HepG2 (cell line): Measurements from ENCODE around the gene STAT5A. TPM values are rescaled to one million over a fixed set of nuclear protein-coding genes. Genes with fewer than 3 reads are reported as not detected.
A peak's percentile ranks its signal among the peaks of the same experiment; 100 is the strongest.

ENCODE experiments used
- ATAC-seq: fragments of 200-7000 bp; cut with Tn5 transposase; 3 replicates; pipeline ENCODE4 v1.9.1; 2020; ENCODE audit warnings: mild to moderate bottlenecking, moderate library complexity
- BruUV-seq: library from RNA; stranded (reverse); fragments of 400-500 nt; replicated peaks from 2 replicates; lab custom pipeline; 2021; lab: Mats Ljungman, UMichigan
- CTCF ChIA-PET: fragments of 300-600 bp; formaldehyde crosslinking; extraction: SDS; loops from one replicate; lab custom pipeline; 2021; ENCODE audit warnings: low total read pairs, inconsistent platforms, low intra/inter-chr PET ratio; lab: Yijun Ruan, JAX
- POLR2A ChIA-PET: fragments of 350-600 bp; sonication (Branson Sonifier 250); formaldehyde crosslinking; loops from one replicate; lab custom pipeline; 2020; ENCODE audit warnings: antibody characterized with exemption, inconsistent platforms; lab: Yijun Ruan, JAX
- DNase-seq: peaks from one replicate; pipeline ENCODE4 v3.0.0-alpha.2; 2015; ENCODE audit warnings: low spot score
- FAIRE-seq: peaks from 3 replicates; lab custom pipeline; 2011; peaks lifted over from hg19 to GRCh38; lab: Jason Lieb, UNC
- H2AFZ ChIP-seq: one replicate; pipeline ENCODE4 v1.6.1; 2011; ENCODE audit warnings: low read length, inconsistent platforms
- H3K27ac ChIP-seq: fragments of 300-600 bp; 3 replicates; pipeline ENCODE4 v1.8.0; 2011; ENCODE audit warnings: mixed run types, mild to moderate bottlenecking, mixed read lengths, low read length, inconsistent platforms; ENCODE audit not compliant: insufficient read depth; ENCODE audit errors: extremely low read length
- H3K27me3 ChIP-seq, 2 experiments: fragments of 200-600 bp in 1 of 2; 2 replicates in 1 of 2; 3 replicates in 1 of 2; pipeline versions ENCODE4 v1.6.0 to v1.8.0; 2011; ENCODE audit warnings: low read length in 2 of 2, mild to moderate bottlenecking in 2 of 2, moderate library complexity in 2 of 2, inconsistent platforms in 1 of 2; ENCODE audit not compliant: insufficient read depth in 2 of 2, control insufficient read depth in 1 of 2
- H3K36me3 ChIP-seq, 2 experiments: fragments of 200-600 bp in 1 of 2; replicated peaks in 1 of 2; 2 replicates in 1 of 2; 3 replicates in 1 of 2; pipeline versions ENCODE4 v1.5.1 to v1.8.0; 2011; ENCODE audit warnings: low read length in 2 of 2, inconsistent platforms in 1 of 2; ENCODE audit not compliant: insufficient read depth in 2 of 2, control insufficient read depth in 1 of 2
- H3K4me1 ChIP-seq: 2 replicates; pipeline ENCODE4 v1.5.1; 2012; ENCODE audit warnings: low read length, inconsistent platforms; ENCODE audit not compliant: insufficient read depth
- H3K4me2 ChIP-seq: 2 replicates; pipeline ENCODE4 v1.6.0; 2011; ENCODE audit warnings: low read depth, low read length, inconsistent platforms
- H3K4me3 ChIP-seq, 3 experiments: fragments of 200-600 bp in 1 of 3; sonication (generic), shearing (Covaris generic) in 1 of 3; replicated peaks in 1 of 3; 2 replicates each; pipeline ENCODE4 v1.5.1; 2011 to 2016; ENCODE audit warnings: low read length in 3 of 3, inconsistent platforms in 2 of 3, low read depth in 2 of 3, mild to moderate bottlenecking in 2 of 3, control low read depth in 1 of 3, mixed read lengths in 1 of 3; ENCODE audit not compliant: insufficient read depth in 1 of 3
- H3K79me2 ChIP-seq: one replicate; pipeline ENCODE4 v1.6.1; 2011; ENCODE audit warnings: low read length, inconsistent platforms; ENCODE audit not compliant: insufficient read depth
- H3K9ac ChIP-seq: 2 replicates; pipeline ENCODE4 v1.6.0; 2011; ENCODE audit warnings: mild to moderate bottlenecking, low read depth, low read length, inconsistent platforms; ENCODE audit not compliant: insufficient read depth
- H3K9me3 ChIP-seq: 2 replicates; pipeline ENCODE4 v1.5.1; 2012; ENCODE audit warnings: mild to moderate bottlenecking, low read length
- H4K20me1 ChIP-seq: 2 replicates; pipeline ENCODE4 v1.6.0; 2011; ENCODE audit warnings: inconsistent platforms, mild to moderate bottlenecking, low read length, moderate library complexity; ENCODE audit not compliant: insufficient read depth
- ELF4 ChIP-seq: sonication (generic); formaldehyde crosslinking; IDR thresholded peaks from 2 replicates; pipeline ENCODE4 v1.5.0; 2020; ENCODE audit warnings: missing genetic modification reagents, mild to moderate bottlenecking, moderate library complexity, borderline replicate concordance
- FOSL2 ChIP-seq: sonication (generic); formaldehyde crosslinking; IDR thresholded peaks from 2 replicates; pipeline ENCODE4 v1.4.0; 2020; ENCODE audit warnings: missing genetic modification reagents
- FOXC1 ChIP-seq: sonication (generic); formaldehyde crosslinking; IDR thresholded peaks from 2 replicates; pipeline ENCODE4 v1.8.0; 2022; ENCODE audit warnings: mild to moderate bottlenecking, missing genetic modification reagents, borderline replicate concordance
- HCFC1 ChIP-seq: fragments of 150-350 bp; IDR thresholded peaks from 2 replicates; pipeline ENCODE4 v1.6.1; 2014; ENCODE audit warnings: low read depth, low read length
- NONO ChIP-seq, 2 experiments: fragments of 450-650 bp in 1 of 2; sonication (generic) in 1 of 2; formaldehyde crosslinking in 1 of 2; IDR thresholded peaks in 1 of 2; conservative IDR thresholded peaks in 1 of 2; 2 replicates each; pipeline versions ENCODE4 v1.6.1 to v1.8.0; 2017 to 2022; ENCODE audit warnings: mild to moderate bottlenecking in 1 of 2, missing genetic modification reagents in 1 of 2, moderate library complexity in 1 of 2
- PAXIP1 ChIP-seq: sonication (generic); formaldehyde crosslinking; conservative IDR thresholded peaks from 2 replicates; pipeline ENCODE4 v1.4.0; 2020; ENCODE audit warnings: mild to moderate bottlenecking, missing genetic modification reagents, moderate library complexity
- THAP11 ChIP-seq: IDR thresholded peaks from 2 replicates; pipeline ENCODE4 v1.6.1; 2016; ENCODE audit warnings: missing biosample characterization, missing genetic modification reagents
- ZBTB33 ChIP-seq: sonication (generic); formaldehyde crosslinking; IDR thresholded peaks from 2 replicates; pipeline ENCODE4 v1.4.0; 2020; ENCODE audit warnings: missing genetic modification reagents
- ZBTB38 ChIP-seq: sonication (generic); formaldehyde crosslinking; IDR thresholded peaks from 2 replicates; pipeline ENCODE4 v1.5.1; 2020; ENCODE audit warnings: mild to moderate bottlenecking, missing genetic modification reagents
- ZFY ChIP-seq: sonication (generic); formaldehyde crosslinking; IDR thresholded peaks from 2 replicates; pipeline ENCODE4 v1.4.0; 2020; ENCODE audit warnings: missing genetic modification reagents
- ZNF687 ChIP-seq: sonication (generic); formaldehyde crosslinking; IDR thresholded peaks from 2 replicates; pipeline ENCODE4 v1.5.1; 2020; ENCODE audit warnings: mild to moderate bottlenecking, missing genetic modification reagents, moderate library complexity
- WGBS: methylation state at CpG from one replicate; pipeline ENCODE4 v1.1.6; 2017; ENCODE audit warnings: low lambda C conversion rate; 5-methylcytosine and 5-hydroxymethylcytosine counted together
- in situ Hi-C: cut with HindIII; loops from 2 replicates; pipeline ENCODE4 v1.10.0; 2017; ENCODE audit warnings: low pct_unique_long_range_greater_than_20kb; ENCODE audit not compliant: extremely low pct_ligation_motif_present
- intact Hi-C: fragments of 100-400 bp; cut with micrococcal nuclease; formaldehyde crosslinking; loops from one replicate; pipeline ENCODE4 v1.10.0; 2022; ENCODE audit not compliant: unreplicated experiment
- polyA plus RNA-seq, 8 experiments: library from polyadenylated mRNA; depleted of rRNA in 3 of 8; stranded (reverse) in 7 of 8; unstranded in 1 of 8; fragments of >200 nt; fragmentation: Illumina TruSeq in 4 of 8; extraction: Trizol in 4 of 8; gene quantifications; 2 replicates each; pipeline versions ENCODE4 v1.2.1 to v1.2.3, GENCODE V29; 2011 to 2016; ENCODE audit warnings: low read depth in 4 of 8, missing spikeins in 1 of 8, mixed read lengths in 1 of 8; ENCODE audit not compliant: insufficient read depth in 1 of 8
- total RNA-seq, 5 experiments: library from RNA; depleted of rRNA; stranded (reverse); fragments of >200 nt; fragmentation: Illumina TruSeq; extraction: Trizol; gene quantifications; 2 replicates each; pipeline ENCODE4 v1.2.3, GENCODE V29; 2016; ENCODE audit warnings: low read depth in 1 of 5

Gene STAT5A
- total and polyA plus RNA-seq, 2 of the 13 experiments (the other 11 are each of a cell fraction or from before 2014, with no cell fraction given) = 1.4 to 4.1 TPM

- TF ChIP-seq THAP11 (CRISPR knock-in tag) = no peak
- no peak for TF ChIP-seq PAXIP1 (CRISPR knock-in tag)
Measured at GRCh38 chr17:42313389-42313772, 25.1 kb downstream of the STAT5A start (continued).

- Histone ChIP-seq H2AFZ (no peak overlapping the region), H3K4me1 (peaks cover 89% of the 10 kb centered on the region), H3K9me3 (no peaks in the 10 kb centered on the region), H4K20me1 (no peaks in the 10 kb centered on the region), H3K4me3 (no peak overlapping the region), H3K36me3 (peaks cover 5 to 27% of the 10 kb centered on the region in 2 experiments; a peak in 4 of 5 replicates), H3K27ac (peak overlapping the region; percentile 73), H3K4me2 (no peak overlapping the region), H3K79me2 (no peaks in the 10 kb centered on the region), H3K9ac (no peak overlapping the region), H3K27me3 (no peaks in the 10 kb centered on the region)
- intact Hi-C loops (no loop called here), in situ Hi-C loops (no loop called here)
- no peak for DNase-seq
- WGBS = 80% methylated on average over 14 of the region's 14 CpGs
- POLR2A ChIA-PET = interaction anchor here (1.4 to 3.7 kb wide), 2 partner anchors 74 to 264 kb away, joined by 3 to 47 read pairs; partner anchors contain the start of gene STAT3
- no peak for FAIRE-seq
- no peak for ATAC-seq
- CTCF ChIA-PET = no interaction called here
- no TSS peak for BruUV-seq
- TF ChIP-seq ZFY (CRISPR knock-in tag) (0 out of 2 replicates have a peak, but pooled peaks have one; percentile 15), ZBTB38 (CRISPR knock-in tag) (peak; percentile 40; the same call in 1 of the 2 replicates), ELF4 (CRISPR knock-in tag) (no peak), ZBTB33 (CRISPR knock-in tag) (0 out of 2 replicates have a peak, but pooled peaks have one; percentile 13), NONO (IDR thresholded peaks at IDR 0.05) (no peak), NONO (CRISPR knock-in tag; conservative IDR thresholded peaks at IDR 0.05) (no peak), FOSL2 (CRISPR knock-in tag) (0 out of 2 replicates have a peak, but pooled peaks have one; percentile 18), ZNF687 (CRISPR knock-in tag) (peak; percentile 51), FOXC1 (CRISPR knock-in tag) (no peak), HCFC1 (no peak)
Measured at GRCh38 chr17:42313773-42314566, 25.7 kb downstream of the STAT5A start.
